GM21526 (cell line): Measurements from ENCODE around the gene PAK1.
"Not testable (repeated sequence)": the region's sequence is repeated elsewhere in the genome, so short reads cannot be mapped to it uniquely, and the experiment has no call there.

ENCODE experiments used
- ATAC-seq: cut with Tn5 transposase; IDR thresholded peaks from one replicate; pipeline ENCODE4 v1.9.1; 2021; ENCODE audit warnings: moderate library complexity; ENCODE audit not compliant: unreplicated experiment, low FRiP score

The PAK1 gene

DNA sequence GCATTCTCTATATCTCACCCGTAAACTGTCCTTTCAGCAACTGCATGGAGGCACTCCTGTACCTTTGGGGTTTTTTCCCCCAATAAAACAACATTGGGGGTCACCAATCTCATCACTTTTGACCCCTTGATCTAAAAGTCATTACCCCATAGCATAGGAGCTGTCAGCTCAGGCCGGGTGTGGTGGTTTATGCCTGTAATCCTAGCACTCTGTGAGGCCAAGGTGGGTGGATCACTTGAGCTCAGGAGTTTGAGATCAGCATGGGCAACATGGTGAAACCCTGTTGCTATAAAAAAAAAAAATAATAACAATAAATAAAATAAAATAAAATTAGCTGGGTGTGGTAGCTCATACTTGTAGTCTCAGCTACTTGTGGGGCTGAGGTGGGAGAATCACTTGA lies 155.3 kb downstream of the PAK1 start:
- no peak for ATAC-seq

DNA sequence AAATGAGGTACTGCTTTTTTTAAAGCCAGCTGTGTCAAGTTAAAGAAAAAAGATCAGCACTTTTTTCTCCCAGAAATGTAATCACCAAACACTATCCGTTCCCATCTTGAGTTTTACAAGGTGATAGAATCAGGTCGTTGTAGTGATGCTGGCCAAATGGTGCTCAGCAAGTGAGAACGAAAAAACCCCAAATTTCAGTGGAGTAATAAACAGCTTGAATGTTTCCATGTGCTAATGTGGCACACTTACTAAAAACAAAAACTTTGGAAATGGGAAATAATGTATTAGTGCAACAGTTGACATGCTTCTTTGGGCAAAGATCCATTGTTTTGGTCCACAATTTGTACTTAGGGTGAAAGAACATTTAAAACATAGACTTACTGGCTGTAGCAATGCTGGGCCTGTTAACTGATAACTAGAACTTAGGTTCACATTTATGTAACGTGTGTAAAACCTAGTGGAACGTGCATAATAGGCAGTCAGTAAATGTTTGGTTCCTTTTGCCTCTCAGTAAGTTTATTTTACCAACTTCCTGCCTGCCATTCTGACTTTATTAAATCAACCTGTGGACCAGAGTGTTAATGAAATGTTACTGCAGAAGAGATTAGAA lies 157.1 kb downstream of the PAK1 start:
- no peak for ATAC-seq

DNA sequence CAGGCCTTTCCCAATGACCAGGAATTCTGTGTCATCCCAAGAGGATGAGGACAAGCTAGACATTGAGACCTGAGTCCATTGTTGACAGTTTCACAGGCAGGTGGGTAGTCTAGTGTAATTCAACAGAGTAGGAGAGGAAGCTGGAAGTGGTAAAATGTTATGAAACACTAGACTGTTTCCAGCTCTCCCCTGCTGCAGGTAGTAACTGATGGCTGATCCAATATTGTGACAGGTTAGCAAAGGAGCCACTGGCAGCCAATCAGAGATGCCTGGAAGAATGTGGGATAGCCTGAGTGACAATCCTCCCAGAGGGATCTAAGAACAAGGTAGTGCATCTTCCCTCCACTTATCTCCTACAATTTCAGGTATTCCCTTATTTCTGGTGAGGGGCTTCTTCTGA lies 161.8 kb downstream of the PAK1 start:
- no peak for ATAC-seq

DNA sequence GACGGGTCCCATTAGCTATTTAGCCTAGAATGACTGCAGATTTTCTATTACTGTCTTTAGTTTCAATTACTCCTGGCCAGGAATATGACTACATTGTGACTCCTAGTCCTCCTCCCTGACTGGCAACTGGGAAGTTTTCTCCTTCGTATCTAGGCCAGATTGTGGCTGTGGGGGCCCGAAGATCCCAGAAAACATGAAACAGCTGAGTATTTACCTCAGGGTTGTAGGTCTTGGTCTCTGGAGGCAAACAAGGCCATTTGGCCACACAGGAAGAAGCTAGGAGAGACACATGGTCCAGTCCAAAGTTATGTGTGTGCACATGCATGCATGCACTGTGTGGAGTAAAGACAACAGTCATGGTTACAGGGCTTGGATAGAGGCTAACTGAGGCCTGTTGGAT lies 162.2 kb downstream of the PAK1 start:
- no peak for ATAC-seq

GRCh38 chr11:77310721-77311120 lies 163.2 kb downstream of the PAK1 start:
- ATAC-seq = no peak

DNA sequence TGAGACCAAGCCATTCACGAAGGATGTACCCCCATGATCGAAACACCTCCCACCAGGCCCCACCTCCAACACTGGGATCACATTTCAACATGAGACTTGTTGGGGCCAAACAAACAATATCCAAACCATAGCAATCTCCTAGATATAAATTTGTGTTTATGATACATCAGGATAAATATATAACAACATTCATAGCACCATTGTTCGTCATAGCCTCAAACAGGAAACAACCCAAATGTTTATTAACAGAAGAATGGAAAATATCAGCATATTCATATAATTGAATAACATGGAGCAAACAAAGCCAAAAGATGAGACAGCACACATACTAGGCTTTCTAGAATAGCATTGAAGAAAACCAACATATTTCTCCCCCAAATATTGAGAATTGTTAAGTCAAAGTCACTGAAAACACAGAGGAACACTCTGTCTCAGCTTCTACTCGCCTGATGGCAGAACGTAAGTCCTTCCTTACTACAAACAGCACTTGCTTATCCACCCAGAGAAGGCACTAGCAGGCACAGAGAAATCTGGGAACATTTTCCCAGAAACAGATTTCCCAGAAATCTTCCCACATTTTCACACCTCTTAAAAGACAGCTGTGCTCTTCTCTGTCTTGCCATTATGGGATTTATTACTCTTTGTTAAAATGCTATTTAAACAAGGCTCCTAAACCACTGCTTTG lies 164.4 kb downstream of the PAK1 start:
- ATAC-seq = no peak

DNA sequence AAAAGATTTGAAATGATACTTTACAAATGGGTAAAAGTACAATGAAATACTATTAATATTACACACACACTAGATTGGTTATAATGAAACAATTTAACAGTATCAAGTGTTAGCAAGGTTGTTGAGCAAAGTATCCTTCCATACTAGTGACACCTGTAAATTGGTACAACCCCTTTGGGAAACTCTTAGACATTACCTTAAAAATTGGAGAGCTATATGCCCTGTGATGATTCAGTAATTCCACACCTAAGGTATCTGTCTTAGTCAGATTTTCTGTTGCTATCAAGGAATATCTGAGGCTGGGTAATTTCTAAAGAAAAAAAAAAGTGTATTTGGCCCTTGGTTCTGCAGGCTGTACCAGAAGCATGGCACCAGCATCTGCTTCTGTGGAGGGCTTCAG lies 165.1 kb downstream of the PAK1 start:
- no peak for ATAC-seq

DNA sequence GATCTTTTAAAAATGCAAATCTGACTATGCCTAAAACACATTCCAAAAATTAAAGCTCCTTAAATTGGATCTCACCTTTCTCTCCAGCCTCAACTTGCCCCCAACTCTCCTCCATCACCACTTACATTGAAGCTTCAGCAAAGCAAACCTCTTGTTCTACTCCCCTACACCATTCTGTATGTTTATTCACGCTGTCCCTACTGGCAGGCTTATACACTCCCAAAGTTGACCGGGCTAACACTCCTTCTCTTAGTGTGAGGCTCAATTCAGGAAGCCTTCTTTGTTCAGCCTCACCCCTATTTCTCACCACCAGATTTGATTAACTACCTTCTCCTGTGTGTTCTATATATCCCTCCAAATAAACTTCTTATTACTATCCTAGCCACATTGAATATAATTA lies 170.6 kb downstream of the PAK1 start:
- ATAC-seq = no peak

- ATAC-seq = no peak
Observed at GRCh38 chr11:77302752-77303151, 171.1 kb downstream of the PAK1 start.

DNA sequence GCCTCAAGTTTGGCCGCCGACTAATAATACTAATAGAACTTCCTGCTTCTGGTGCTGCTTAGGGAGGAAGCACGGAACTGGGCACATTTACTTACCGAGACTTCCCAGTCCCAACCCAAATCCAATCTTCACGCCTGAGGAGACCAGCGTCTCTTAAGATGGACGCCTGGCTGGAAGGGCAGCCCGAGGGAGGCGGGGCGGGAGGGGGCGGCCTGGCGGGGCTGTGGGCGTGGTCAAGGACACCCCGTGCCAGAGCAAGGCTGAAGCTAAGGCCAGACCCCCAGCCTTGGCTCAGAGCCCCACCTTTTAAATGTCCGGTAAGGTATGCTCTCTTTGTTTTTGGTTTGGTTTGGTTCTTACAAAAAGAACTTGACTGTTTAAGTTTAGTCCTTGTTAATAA lies 172.4 kb downstream of the PAK1 start, which contains the start of gene GDPD4:
GDPD4 (minus strand) TSS at position 177 of the 400 bp plus-strand sequence. CDS start 16,549 bp downstream, outside the sequence.
- no peak for ATAC-seq

GRCh38 chr11:77300695-77301094 lies 173.2 kb downstream of the PAK1 start:
- ATAC-seq = no peak

GRCh38 chr11:77300028-77300427 lies 173.9 kb downstream of the PAK1 start:
- not testable (repeated sequence) for ATAC-seq

DNA sequence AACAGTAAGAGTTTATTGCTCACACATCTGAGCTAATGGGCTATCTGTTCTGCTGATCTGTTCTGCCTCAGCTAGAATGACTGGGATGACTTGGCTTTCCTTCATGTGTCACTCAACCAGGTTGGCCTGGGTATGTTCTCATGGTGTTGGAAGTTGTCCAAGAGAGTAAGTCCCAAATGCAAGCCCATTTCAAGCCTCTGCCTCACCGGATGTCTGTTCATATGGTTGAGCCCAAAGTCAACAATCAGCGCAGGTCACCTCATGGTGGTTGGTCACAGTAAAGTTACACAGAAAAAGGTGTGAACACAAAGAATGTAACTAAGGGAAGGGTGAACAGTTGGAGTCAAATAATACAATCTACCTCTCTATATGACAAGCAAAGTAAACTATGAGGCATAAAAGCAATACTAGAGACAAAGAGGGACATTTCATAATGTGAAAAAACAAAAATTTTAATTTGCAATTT lies 174.3 kb downstream of the PAK1 start:
- ATAC-seq = no peak

DNA sequence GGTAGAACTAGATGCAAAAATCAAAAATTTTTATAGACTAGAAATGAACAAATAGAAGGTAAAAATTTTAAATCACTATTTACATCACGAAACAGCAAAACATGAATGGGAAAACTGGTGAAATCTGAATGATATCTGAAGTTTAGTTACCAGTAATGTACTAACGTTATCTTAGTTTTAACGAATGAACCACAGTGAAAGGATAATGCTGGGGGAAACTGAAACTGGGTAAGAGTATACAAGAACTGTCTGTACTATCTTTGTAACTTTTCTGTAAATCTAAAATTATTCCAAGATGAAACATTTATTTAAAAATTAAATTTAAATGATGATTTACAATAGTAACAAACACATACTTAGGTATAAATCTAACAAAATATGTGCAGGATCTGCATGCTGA lies 179.9 kb downstream of the PAK1 start:
- ATAC-seq = no peak

- ATAC-seq = no peak
Observed at GRCh38 chr11:77289737-77290136, 184.2 kb downstream of the PAK1 start.

DNA sequence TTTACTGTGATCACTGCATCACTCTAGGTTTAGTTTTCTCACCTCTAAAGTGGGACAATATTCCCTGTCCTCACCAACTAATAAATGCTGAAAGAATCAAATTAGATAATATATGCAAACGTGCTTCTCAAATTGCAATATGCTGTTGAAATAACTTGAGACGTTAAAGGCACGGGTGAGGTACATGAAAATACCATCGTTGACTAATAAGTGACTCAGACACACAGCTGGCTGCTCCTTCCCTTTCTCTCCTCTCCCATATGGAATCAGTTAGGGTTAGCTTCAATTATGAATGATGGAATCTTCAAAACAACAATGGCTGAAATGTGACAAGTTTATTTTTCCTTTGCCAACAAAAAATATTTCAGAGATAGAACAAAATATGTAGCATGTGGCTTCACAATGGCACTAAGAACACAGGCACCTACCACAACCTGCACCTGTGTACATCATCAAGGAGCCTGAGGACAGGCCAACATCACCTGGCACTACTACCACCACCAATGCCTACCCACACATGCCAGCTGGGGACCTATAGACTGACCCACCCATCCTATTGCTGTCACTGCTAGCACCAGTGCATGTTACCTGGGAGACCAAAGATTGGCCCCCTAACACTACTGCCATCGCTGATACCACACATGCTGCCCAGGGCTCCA lies 186.2 kb downstream of the PAK1 start:
- ATAC-seq = no peak

- ATAC-seq = no peak
Observed at GRCh38 chr11:77287136-77287535, 186.8 kb downstream of the PAK1 start.

DNA sequence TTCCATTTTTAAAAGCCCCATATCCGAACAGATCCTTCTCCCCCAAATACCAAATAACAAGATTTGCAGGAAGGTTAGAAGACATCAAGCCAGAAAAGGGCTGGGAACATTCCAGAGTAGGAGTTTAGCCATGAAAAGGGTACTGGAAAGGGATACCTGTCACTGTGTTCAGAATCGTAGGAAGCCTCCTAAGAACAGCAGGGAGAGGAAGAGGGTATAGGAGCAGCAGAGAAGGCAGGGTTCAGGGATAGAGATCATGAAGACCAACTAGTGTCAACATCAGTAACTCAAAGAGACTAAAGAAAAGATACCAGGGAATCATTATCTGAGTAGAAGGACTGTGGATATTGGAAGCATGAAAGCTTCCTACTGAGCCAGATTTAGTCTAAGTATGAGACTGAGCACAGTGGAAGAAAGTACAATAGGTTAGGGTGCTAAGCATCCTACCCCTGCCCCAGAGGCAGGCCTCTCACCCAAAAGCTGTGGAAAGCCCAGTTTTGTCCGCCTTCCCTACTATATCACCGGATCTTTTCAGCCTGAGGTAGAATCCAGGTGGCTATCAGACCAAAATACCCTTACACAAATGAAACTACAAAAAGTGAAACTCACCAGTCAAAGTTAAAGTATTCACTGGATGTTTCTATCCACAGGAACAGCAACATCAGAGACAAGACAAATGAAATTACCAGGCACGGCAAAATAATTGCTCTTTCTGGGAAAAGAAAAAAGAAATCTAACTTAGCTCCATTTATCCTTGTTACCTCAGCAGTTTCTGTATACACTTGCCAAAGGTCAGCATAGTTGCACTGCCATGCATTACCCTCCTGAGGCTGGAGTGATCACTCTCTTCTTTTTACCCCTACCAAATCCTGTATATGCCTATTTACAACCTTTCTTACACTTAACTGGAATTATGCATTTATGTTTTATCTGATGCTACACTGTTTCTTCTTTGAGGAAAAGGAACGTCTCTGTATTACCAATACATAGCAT lies 189.1 kb downstream of the PAK1 start:
- no peak for ATAC-seq

DNA sequence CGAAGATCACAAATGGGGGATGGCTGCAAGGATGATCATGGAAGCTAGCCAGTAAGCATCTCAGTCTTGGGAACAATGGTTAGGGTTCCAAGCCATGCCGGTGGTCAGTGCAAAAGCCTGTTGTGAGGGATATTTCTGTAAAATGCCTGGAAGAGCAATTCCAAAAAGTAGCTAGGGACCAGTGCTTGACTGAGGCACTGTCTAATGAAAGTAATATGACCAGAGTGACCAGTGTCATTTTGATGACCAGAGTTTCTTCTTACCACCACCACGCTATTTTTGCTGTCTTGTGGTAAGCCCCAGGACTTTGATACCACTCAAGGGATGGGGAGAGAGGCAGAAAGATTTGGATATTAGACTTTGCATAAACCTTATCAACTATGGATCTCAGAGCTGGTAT lies 190.8 kb downstream of the PAK1 start:
- ATAC-seq = no peak
